Panc1 (cell line): ENCODE data around the gene MACROH2A1. TPM values are rescaled to one million over a fixed set of nuclear protein-coding genes. Genes with fewer than 3 reads are reported as not detected.

Source experiments
- ATAC-seq: fragments of 200-7000 bp; cut with Tn5 transposase; 2 replicates; pipeline ENCODE4 v1.9.1; 2020; ENCODE audit warnings: mild to moderate bottlenecking, moderate library complexity
- BruUV-seq: library from RNA; stranded (reverse); fragments of 400-500 nt; replicated peaks from 2 replicates; lab custom pipeline; 2021; lab: Mats Ljungman, UMichigan
- CTCF ChIA-PET: fragments of 300-600 bp; sonication (Branson Sonifier 250); formaldehyde crosslinking; loops from one replicate; lab custom pipeline; 2022; ENCODE audit warnings: antibody characterized with exemption; lab: Charles Lee
- POLR2A ChIA-PET: fragments of 300-600 bp; sonication (Branson Sonifier 250); formaldehyde crosslinking; loops from one replicate; lab custom pipeline; 2022; ENCODE audit warnings: antibody characterized with exemption; lab: Charles Lee
- DNase-seq: peaks from one replicate; pipeline ENCODE4 v3.0.0-alpha.2; 2010; ENCODE audit warnings: low read depth, low spot score
- H3K27ac ChIP-seq: 2 replicates; pipeline ENCODE4 v1.5.1; 2011; ENCODE audit warnings: mild to moderate bottlenecking, low read length, inconsistent platforms
- H3K27me3 ChIP-seq: fragments of 200-500 bp; sonication (Bioruptor generic); 2 replicates; pipeline ENCODE4 v1.6.0; 2014; ENCODE audit warnings: low read length, inconsistent platforms; ENCODE audit not compliant: control insufficient read depth, insufficient read depth
- H3K36me3 ChIP-seq: fragments of 200-500 bp; sonication (Bioruptor generic); 2 replicates; pipeline ENCODE4 v1.5.1; 2014; ENCODE audit warnings: inconsistent platforms, mild to moderate bottlenecking, low read length, moderate library complexity; ENCODE audit not compliant: control insufficient read depth, insufficient read depth
- H3K4me1 ChIP-seq: 2 replicates; pipeline ENCODE4 v1.5.1; 2011; ENCODE audit warnings: inconsistent platforms, mild to moderate bottlenecking, low read length, moderate library complexity; ENCODE audit not compliant: control insufficient read depth, insufficient read depth
- H3K4me3 ChIP-seq, 2 experiments: 2 replicates each; pipeline ENCODE4 v1.5.1; 2011 to 2012; ENCODE audit warnings: low read depth in 2 of 2, low read length in 2 of 2, mild to moderate bottlenecking in 2 of 2, inconsistent platforms in 1 of 2, moderate library complexity in 1 of 2
- H3K9me3 ChIP-seq: fragments of 200-500 bp; sonication (Bioruptor generic); 2 replicates; pipeline ENCODE4 v1.5.1; 2014; ENCODE audit warnings: low read depth, mild to moderate bottlenecking, inconsistent platforms, low read length, moderate library complexity; ENCODE audit not compliant: control insufficient read depth, insufficient read depth
- CTCF ChIP-seq: fragments of 450-650 bp; IDR thresholded peaks from 2 replicates; pipeline ENCODE4 v1.5.1; 2017; ENCODE audit warnings: mild to moderate bottlenecking
- POLR2AphosphoS5 ChIP-seq: IDR thresholded peaks from 2 replicates; pipeline ENCODE4 v1.6.1; 2012; ENCODE audit warnings: mild to moderate bottlenecking, low read depth, low read length, moderate library complexity
- SIN3A ChIP-seq: IDR thresholded peaks from 2 replicates; pipeline ENCODE4 v1.6.1; 2012; ENCODE audit warnings: low read depth, mild to moderate bottlenecking, low read length, moderate library complexity, borderline replicate concordance; ENCODE audit not compliant: insufficient read depth
- TCF7L2 ChIP-seq: IDR thresholded peaks from 2 replicates; pipeline ENCODE4 v1.6.1; 2011; ENCODE audit warnings: mild to moderate bottlenecking, low read depth, low read length, inconsistent platforms
- in situ Hi-C: cut with HindIII; loops from 2 replicates; pipeline ENCODE4 v1.10.0; 2016; ENCODE audit warnings: low sequenced_read_pairs, low pct_unique_long_range_greater_than_20kb
- intact Hi-C: fragments of 100-400 bp; cut with micrococcal nuclease; formaldehyde crosslinking; loops from one replicate; pipeline ENCODE4 v1.10.0; 2022; ENCODE audit not compliant: unreplicated experiment
- total RNA-seq: library from RNA; stranded (reverse); gene quantifications from one replicate; pipeline ENCODE4 v1.2.1, GENCODE V29; 2021; ENCODE audit not compliant: unreplicated experiment
- TF ChIP-seq, protein P1 (sequence below), 2 experiments: IDR thresholded peaks; 2 replicates each; pipeline ENCODE4 v1.6.1; 2011 to 2012; ENCODE audit warnings: low read depth in 2 of 2, control low read depth in 1 of 2, low read length in 1 of 2, mild to moderate bottlenecking in 1 of 2, moderate library complexity in 1 of 2; ENCODE audit not compliant: insufficient read depth in 1 of 2

MACROH2A1 gene
- total RNA-seq, 1 experiment from 2014 or later, result 162 TPM

DNA sequence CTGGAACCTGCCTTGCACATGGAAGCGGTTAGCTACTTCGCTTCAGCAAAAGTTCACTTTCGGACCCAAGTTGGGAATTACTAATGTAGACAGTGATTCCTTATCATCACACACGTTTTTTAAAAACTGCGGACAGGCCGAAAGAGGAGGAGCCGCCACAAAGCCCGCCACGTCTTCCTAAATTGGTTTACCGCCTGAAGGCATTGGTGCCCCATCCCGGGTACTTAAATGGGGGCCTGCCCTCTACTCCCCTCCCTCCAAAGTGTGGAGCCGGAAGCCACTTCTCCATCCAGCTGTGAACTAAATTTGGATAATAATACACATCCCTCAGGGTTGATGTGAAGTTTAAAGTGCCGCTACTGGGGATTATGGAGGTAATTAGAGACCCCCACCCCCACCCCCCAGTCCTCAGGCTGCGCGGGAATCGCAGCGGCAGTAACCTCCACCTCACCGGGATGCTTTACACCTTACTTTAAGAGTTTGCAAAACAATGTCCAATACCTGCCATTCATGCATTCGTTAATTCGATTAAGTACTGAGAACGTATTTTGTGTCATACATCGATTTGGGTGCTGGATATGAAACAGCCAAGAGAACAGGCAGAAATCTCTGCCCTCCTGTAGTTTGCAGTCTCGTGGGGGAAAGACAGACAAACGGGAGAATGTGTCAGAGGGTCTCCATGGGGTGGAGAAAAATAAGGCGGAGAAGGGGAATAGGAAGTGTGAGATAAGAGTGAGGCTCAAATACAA is 937 bp upstream of the MACROH2A1 start:
- H3K9me3 ChIP-seq, result no peaks in the 10 kb centered on the region
- ChIA-PET CTCF (no interaction called here), POLR2A (no interaction called here)
- H3K27me3 ChIP-seq, result no peaks in the 10 kb centered on the region; the same call in 1 of the 2 replicates
- in situ Hi-C loops (no loop called here), intact Hi-C loops (no loop called here)
- H3K4me1 ChIP-seq, result peaks cover 22% of the 10 kb centered on the region
- peak overlapping the region; percentile 87 for H3K27ac ChIP-seq
- BruUV-seq, result no TSS peak
- ATAC-seq (no peak), DNase-seq (no peak)
- H3K36me3 ChIP-seq, result peaks cover 5% of the 10 kb centered on the region; the same call in 1 of the 2 replicates
- peak overlapping the region; percentile 78 to 95 for H3K4me3 ChIP-seq
- TF ChIP-seq, protein P1, sequence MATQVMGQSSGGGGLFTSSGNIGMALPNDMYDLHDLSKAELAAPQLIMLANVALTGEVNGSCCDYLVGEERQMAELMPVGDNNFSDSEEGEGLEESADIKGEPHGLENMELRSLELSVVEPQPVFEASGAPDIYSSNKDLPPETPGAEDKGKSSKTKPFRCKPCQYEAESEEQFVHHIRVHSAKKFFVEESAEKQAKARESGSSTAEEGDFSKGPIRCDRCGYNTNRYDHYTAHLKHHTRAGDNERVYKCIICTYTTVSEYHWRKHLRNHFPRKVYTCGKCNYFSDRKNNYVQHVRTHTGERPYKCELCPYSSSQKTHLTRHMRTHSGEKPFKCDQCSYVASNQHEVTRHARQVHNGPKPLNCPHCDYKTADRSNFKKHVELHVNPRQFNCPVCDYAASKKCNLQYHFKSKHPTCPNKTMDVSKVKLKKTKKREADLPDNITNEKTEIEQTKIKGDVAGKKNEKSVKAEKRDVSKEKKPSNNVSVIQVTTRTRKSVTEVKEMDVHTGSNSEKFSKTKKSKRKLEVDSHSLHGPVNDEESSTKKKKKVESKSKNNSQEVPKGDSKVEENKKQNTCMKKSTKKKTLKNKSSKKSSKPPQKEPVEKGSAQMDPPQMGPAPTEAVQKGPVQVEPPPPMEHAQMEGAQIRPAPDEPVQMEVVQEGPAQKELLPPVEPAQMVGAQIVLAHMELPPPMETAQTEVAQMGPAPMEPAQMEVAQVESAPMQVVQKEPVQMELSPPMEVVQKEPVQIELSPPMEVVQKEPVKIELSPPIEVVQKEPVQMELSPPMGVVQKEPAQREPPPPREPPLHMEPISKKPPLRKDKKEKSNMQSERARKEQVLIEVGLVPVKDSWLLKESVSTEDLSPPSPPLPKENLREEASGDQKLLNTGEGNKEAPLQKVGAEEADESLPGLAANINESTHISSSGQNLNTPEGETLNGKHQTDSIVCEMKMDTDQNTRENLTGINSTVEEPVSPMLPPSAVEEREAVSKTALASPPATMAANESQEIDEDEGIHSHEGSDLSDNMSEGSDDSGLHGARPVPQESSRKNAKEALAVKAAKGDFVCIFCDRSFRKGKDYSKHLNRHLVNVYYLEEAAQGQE (IDR thresholded peaks at IDR 0.05; ENCODE audit: insufficient read depth in 1 of 2, low read depth in 2 of 2, low read length in 1 of 2), result no peak
- TF ChIP-seq TCF7L2, result no peak
- no peak for TF ChIP-seq POLR2AphosphoS5
- no peak for TF ChIP-seq SIN3A
- no peak for TF ChIP-seq CTCF

- POLR2A ChIA-PET, result no interaction called here
- TF ChIP-seq POLR2AphosphoS5 (no peak), SIN3A (peak; percentile 4; the same call in 1 of the 2 replicates)
- TF ChIP-seq, protein P1 (IDR thresholded peaks at IDR 0.05; ENCODE audit: insufficient read depth in 1 of 2, low read depth in 2 of 2, low read length in 1 of 2), result no peak
- BruUV-seq, result no TSS peak
- ATAC-seq (peak; percentile 59), DNase-seq (no peak)
- in situ Hi-C loops (no loop called here), intact Hi-C loops (no loop called here)
- Histone ChIP-seq H3K9me3 (no peaks in the 10 kb centered on the region), H3K27ac (peak overlapping the region; percentile 85), H3K27me3 (no peaks in the 10 kb centered on the region), H3K4me3 (peak overlapping the region; percentile 78 to 95), H3K36me3 (peaks cover 5% of the 10 kb centered on the region; the same call in 1 of the 2 replicates), H3K4me1 (peaks cover 22% of the 10 kb centered on the region)
- CTCF ChIA-PET, result no interaction called here
Measured at GRCh38 chr5:135398160-135398854, 724 bp downstream of the MACROH2A1 start.
